B cell (primary cell): ENCODE data around the gene CNOT1. TPM values are rescaled to one million over a fixed set of nuclear protein-coding genes. Genes with fewer than 3 reads are reported as not detected.

Source experiments
- ATAC-seq: fragments of 200-7000 bp; cut with Tn5 transposase; one replicate; pipeline ENCODE4 v1.10.0; 2021; ENCODE audit warnings: low read depth, mild to moderate bottlenecking, moderate number of reproducible peaks, moderate library complexity
- CTCF ChIA-PET: fragments of 350-600 bp; sonication (Branson Sonifier 250); formaldehyde crosslinking; loops from one replicate; lab custom pipeline; 2021; ENCODE audit warnings: antibody characterized with exemption, inconsistent platforms; lab: Charles Lee
- POLR2A ChIA-PET: fragments of 350-600 bp; sonication (Branson Sonifier 250); formaldehyde crosslinking; loops from one replicate; lab custom pipeline; 2021; ENCODE audit warnings: antibody characterized with exemption; lab: Charles Lee
- DNase-seq: peaks from one replicate; pipeline ENCODE4 v3.0.0; 2013
- H2AFZ ChIP-seq: 2 replicates; pipeline ENCODE4 v1.6.1; 2012; ENCODE audit warnings: mild to moderate bottlenecking, low read depth, low read length; ENCODE audit not compliant: insufficient read depth, poor library complexity, severe bottlenecking
- H3K27ac ChIP-seq, 2 donors: 1 replicate in 1 of 2; 2 replicates in 1 of 2; pipeline ENCODE4 v1.5.1; 2012 to 2013; ENCODE audit warnings: low read length in 2 of 2, mild to moderate bottlenecking in 2 of 2, moderate library complexity in 1 of 2
- H3K27me3 ChIP-seq, 4 experiments: fragments of 200-600 bp in 1 of 4; sonication (generic) in 1 of 4; replicated peaks in 1 of 4; 1 replicate in 2 of 4; 2 replicates in 2 of 4; pipeline versions ENCODE4 v1.6.1 to v1.7.0; 2013 to 2016; ENCODE audit warnings: low read length in 3 of 4, mild to moderate bottlenecking in 2 of 4, mixed read lengths in 1 of 4, moderate library complexity in 1 of 4; ENCODE audit not compliant: insufficient read depth in 4 of 4, control insufficient read depth in 3 of 4; ENCODE audit errors: control extremely low read depth in 1 of 4
- H3K36me3 ChIP-seq, 2 experiments: replicated peaks in 1 of 2; 1 replicate in 1 of 2; 2 replicates in 1 of 2; pipeline versions ENCODE4 v1.6.1 to v1.7.1; 2013; ENCODE audit warnings: low read length in 1 of 2; ENCODE audit not compliant: insufficient read depth in 2 of 2, control insufficient read depth in 1 of 2; ENCODE audit errors: control extremely low read depth in 1 of 2, extremely low read depth in 1 of 2
- H3K4me1 ChIP-seq, 2 donors: fragments of 200-600 bp in 1 of 2; sonication (generic) in 1 of 2; 1 replicate in 1 of 2; 2 replicates in 1 of 2; pipeline versions ENCODE4 v1.5.1 to v1.6.1; 2013 to 2017; ENCODE audit warnings: low read length in 2 of 2; ENCODE audit not compliant: control insufficient read depth in 2 of 2, insufficient read depth in 2 of 2
- H3K4me2 ChIP-seq: replicated peaks from 2 replicates; pipeline ENCODE3; 2012; ENCODE audit warnings: mild to moderate bottlenecking, low read depth, low read length; ENCODE audit not compliant: poor library complexity, severe bottlenecking
- H3K4me3 ChIP-seq, 5 experiments: fragments of 200-600 bp in 1 of 5; sonication (generic) in 1 of 5; 1 replicate in 3 of 5; 2 replicates in 2 of 5; pipeline versions ENCODE4 v1.5.1 to v1.7.0; 2011 to 2016; ENCODE audit warnings: low read length in 4 of 5, mild to moderate bottlenecking in 4 of 5, low read depth in 2 of 5, control low read depth in 1 of 5, moderate library complexity in 1 of 5; ENCODE audit not compliant: insufficient read depth in 1 of 5; ENCODE audit errors: control extremely low read depth in 1 of 5, extremely low read depth in 1 of 5
- H3K79me2 ChIP-seq: fragments of 200-600 bp; sonication (generic); one replicate; pipeline ENCODE4 v1.6.0; 2016; ENCODE audit warnings: low read length; ENCODE audit not compliant: control insufficient read depth, insufficient read depth
- H3K9ac ChIP-seq: fragments of 200-600 bp; sonication (generic); 2 replicates; pipeline ENCODE4 v1.6.1; 2017; ENCODE audit warnings: mild to moderate bottlenecking, low read length, moderate library complexity
- H3K9me3 ChIP-seq, 3 donors: one replicate each; pipeline versions ENCODE4 v1.6.1 to v1.7.1; 2013; ENCODE audit warnings: low read length in 2 of 3; ENCODE audit not compliant: control insufficient read depth in 2 of 3, insufficient read depth in 1 of 3; ENCODE audit errors: control extremely low read depth in 1 of 3
- H4K20me1 ChIP-seq: 2 replicates; pipeline ENCODE4 v1.6.0; 2012; ENCODE audit warnings: mild to moderate bottlenecking, low read length; ENCODE audit not compliant: insufficient read depth, control insufficient read depth, poor library complexity, severe bottlenecking
- H3K27ac Mint-ChIP-seq: one replicate; pipeline ENCODE4 v1.8.0; 2021; ENCODE audit warnings: mixed read lengths
- H3K27me3 Mint-ChIP-seq: one replicate; pipeline ENCODE4 v1.8.0; 2021; ENCODE audit warnings: mixed read lengths
- H3K4me1 Mint-ChIP-seq: one replicate; pipeline ENCODE4 v1.8.0; 2021; ENCODE audit warnings: mixed read lengths
- H3K4me3 Mint-ChIP-seq: one replicate; pipeline ENCODE4 v1.8.0; 2021; ENCODE audit warnings: mixed read lengths
- H3K9me3 Mint-ChIP-seq: one replicate; pipeline ENCODE4 v1.8.0; 2022; ENCODE audit warnings: mixed read lengths; ENCODE audit not compliant: insufficient read depth
- CTCF ChIP-seq: fragments of 200-600 bp; IDR thresholded peaks from one replicate; pipeline ENCODE4 v1.8.0; 2022; ENCODE audit warnings: antibody characterized with exemption, mild to moderate bottlenecking
- EZH2 ChIP-seq: IDR thresholded peaks from 2 replicates; pipeline ENCODE4 v1.6.1; 2012; ENCODE audit warnings: borderline replicate concordance, low read depth, mild to moderate bottlenecking, moderate library complexity, low read length; ENCODE audit not compliant: insufficient read depth, poor library complexity, severe bottlenecking
- WGBS: methylation state at CpG from one replicate; pipeline ENCODE4 v1.1.5; 2013; ENCODE audit warnings: missing lambda C conversion rate; ENCODE audit not compliant: insufficient coverage; 5-methylcytosine and 5-hydroxymethylcytosine counted together
- intact Hi-C: fragments of 100-400 bp; cut with micrococcal nuclease; formaldehyde crosslinking; loops from one replicate; pipeline ENCODE4 v1.10.0; 2022
- polyA plus RNA-seq: library from polyadenylated mRNA; depleted of rRNA; stranded (reverse); fragments of >200 nt; gene quantifications from 2 replicates; pipeline ENCODE4 v1.2.3, GENCODE V29; 2012
- total RNA-seq, 2 donors: library from RNA; stranded (reverse); fragments of 120-200 nt in 1 of 2; gene quantifications; 1 replicate in 1 of 2; 2 replicates in 1 of 2; pipeline versions ENCODE4 v1.2.3 to v1.2.4, GENCODE V29; 2013 to 2022

CNOT1 gene
- total and polyA plus RNA-seq, 2 donors (not counting 1 experiment from before 2014, with no cell fraction given) = 211 to 268 TPM

- Mint-ChIP-seq H3K9me3 (no peaks in the 10 kb centered on the region), H3K27me3 (no peaks in the 10 kb centered on the region), H3K4me3 (no peak overlapping the region), H3K4me1 (peaks cover 1% of the 10 kb centered on the region), H3K27ac (no peak overlapping the region)
- WGBS = 97% methylated on average over 6 of the region's 9 CpGs
- ATAC-seq (no peak), DNase-seq (no peak)
- H3K36me3 ChIP-seq = no peaks in the 10 kb centered on the region
- CTCF ChIA-PET = interaction anchor here (0.6 to 2.9 kb wide), 4 partner anchors 151 to 247 kb away, joined by 3 to 23 read pairs (median 10); no protein-coding TSS in a partner anchor
- POLR2A ChIA-PET = no interaction called here
- H4K20me1 ChIP-seq = no peaks in the 10 kb centered on the region
- H3K4me3 ChIP-seq = no peak overlapping the region
- no peak overlapping the region for H3K9ac ChIP-seq
- no peaks in the 10 kb centered on the region for H3K79me2 ChIP-seq
- no peaks in the 10 kb centered on the region for H3K9me3 ChIP-seq
- H3K4me1 ChIP-seq = no peaks in the 10 kb centered on the region
- intact Hi-C loops = no loop called here
- no peak overlapping the region for H2AFZ ChIP-seq
- no peak overlapping the region for H3K27ac ChIP-seq
- TF ChIP-seq EZH2 (no peak), CTCF (no peak)
- H3K4me2 ChIP-seq = no peak overlapping the region
- H3K27me3 ChIP-seq = peaks cover 0 to 1% (median 0%) of the 10 kb centered on the region in 4 experiments
Measured at GRCh38 chr16:58509256-58510096, 120.2 kb downstream of the CNOT1 start.

- Histone ChIP-seq H3K9ac (no peak overlapping the region), H4K20me1 (no peaks in the 10 kb centered on the region), H3K4me3 (no peak overlapping the region), H3K4me2 (no peak overlapping the region), H3K27ac (no peak overlapping the region), H3K9me3 (no peaks in the 10 kb centered on the region), H3K36me3 (no peaks in the 10 kb centered on the region), H3K79me2 (no peaks in the 10 kb centered on the region), H3K27me3 (peaks cover 0 to 8% (median 0%) of the 10 kb centered on the region in 4 experiments), H2AFZ (no peak overlapping the region), H3K4me1 (no peaks in the 10 kb centered on the region)
- intact Hi-C loops = no loop called here
- no peaks in the 10 kb centered on the region for H3K9me3 Mint-ChIP-seq
- H3K4me1 Mint-ChIP-seq = peaks cover 1% of the 10 kb centered on the region
- H3K4me3 Mint-ChIP-seq = no peak overlapping the region
- TF ChIP-seq EZH2 (no peak), CTCF (no peak)
- H3K27ac Mint-ChIP-seq = no peak overlapping the region
- ChIA-PET POLR2A (no interaction called here), CTCF (interaction anchor here (2.4 kb wide), 1 partner anchor 247 kb away, joined by 7 read pairs; no protein-coding TSS in a partner anchor)
- DNase-seq = no peak
- H3K27me3 Mint-ChIP-seq = no peaks in the 10 kb centered on the region
- ATAC-seq = no peak
- WGBS = 86% methylated on average over 4 of the region's 5 CpGs
Measured at GRCh38 chr16:58508671-58509251, 120.9 kb downstream of the CNOT1 start.
